Activated T-cell treated with anti-CD3 and anti-CD28 coated beads, Interleukin-2, amount 50 U/mL, for 4 hours (primary cell): Measurements from ENCODE around the gene TCF23. TPM values are rescaled to one million over a fixed set of nuclear protein-coding genes. Genes with fewer than 3 reads are reported as not detected.
"Not testable (repeated sequence)": the region's sequence is repeated elsewhere in the genome, so short reads cannot be mapped to it uniquely, and the experiment has no call there.

Experiments used
- ATAC-seq, 2 donors: fragments of 200-7000 bp; cut with Tn5 transposase; one replicate each; pipeline ENCODE4 v1.10.0; 2021
- DNase-seq: peaks from one replicate; pipeline ENCODE4 v3.0.0-alpha.2; 2020
- H3K27me3 Mint-ChIP-seq: one replicate; pipeline ENCODE4 v1.8.0; 2021; ENCODE audit warnings: low read depth, mixed read lengths
- H3K36me3 Mint-ChIP-seq: one replicate; pipeline ENCODE4 v1.8.0; 2022; ENCODE audit warnings: mixed read lengths; ENCODE audit not compliant: insufficient read depth
- H3K4me1 Mint-ChIP-seq: one replicate; pipeline ENCODE4 v1.8.0; 2021; ENCODE audit warnings: low read depth, mixed read lengths
- H3K4me3 Mint-ChIP-seq: one replicate; pipeline ENCODE4 v1.8.0; 2021; ENCODE audit warnings: mild to moderate bottlenecking, moderate library complexity, mixed read lengths
- H3K9me3 Mint-ChIP-seq: one replicate; pipeline ENCODE4 v1.8.0; 2021; ENCODE audit warnings: mixed read lengths
- total RNA-seq, 3 donors: library from RNA; stranded (reverse); gene quantifications; one replicate each; pipeline ENCODE4 v1.2.1, GENCODE V29; 2021

The TCF23 gene
- total RNA-seq, 3 donors from 2014 or later: not detected

- Mint-ChIP-seq H3K27me3 (peaks cover 36% of the 10 kb centered on the region), H3K36me3 (no peaks in the 10 kb centered on the region), H3K9me3 (no peaks in the 10 kb centered on the region), H3K4me1 (no peaks in the 10 kb centered on the region), H3K4me3 (no peak overlapping the region)
- no peak for DNase-seq
- no peak for ATAC-seq
Measured at GRCh38 chr2:27182346-27182745, 33.5 kb downstream of the TCF23 start.

DNA sequence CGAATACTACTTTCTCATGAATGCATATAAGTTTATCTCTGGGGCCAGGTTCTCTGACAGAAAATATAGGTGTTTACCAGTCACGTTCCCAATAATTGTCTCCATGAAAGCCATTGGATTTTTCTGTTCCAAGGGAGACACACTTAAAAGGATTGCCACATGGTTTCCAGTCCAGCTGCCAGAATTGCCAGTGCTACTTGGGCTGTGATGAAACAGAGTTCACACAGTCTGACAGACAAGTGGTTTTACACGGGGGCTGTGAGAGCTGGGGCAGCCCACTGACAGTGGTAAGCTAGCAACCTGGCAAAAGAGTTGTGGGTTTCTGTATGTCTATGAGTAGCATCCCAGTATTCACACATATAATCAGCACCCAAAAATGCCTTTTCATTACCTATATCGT lies 35.3 kb downstream of the TCF23 start:
- Mint-ChIP-seq H3K4me1 (no peaks in the 10 kb centered on the region), H3K4me3 (no peak overlapping the region), H3K27me3 (peaks cover 36% of the 10 kb centered on the region), H3K36me3 (no peaks in the 10 kb centered on the region), H3K9me3 (no peaks in the 10 kb centered on the region)
- DNase-seq (no peak), ATAC-seq (no peak)

DNA sequence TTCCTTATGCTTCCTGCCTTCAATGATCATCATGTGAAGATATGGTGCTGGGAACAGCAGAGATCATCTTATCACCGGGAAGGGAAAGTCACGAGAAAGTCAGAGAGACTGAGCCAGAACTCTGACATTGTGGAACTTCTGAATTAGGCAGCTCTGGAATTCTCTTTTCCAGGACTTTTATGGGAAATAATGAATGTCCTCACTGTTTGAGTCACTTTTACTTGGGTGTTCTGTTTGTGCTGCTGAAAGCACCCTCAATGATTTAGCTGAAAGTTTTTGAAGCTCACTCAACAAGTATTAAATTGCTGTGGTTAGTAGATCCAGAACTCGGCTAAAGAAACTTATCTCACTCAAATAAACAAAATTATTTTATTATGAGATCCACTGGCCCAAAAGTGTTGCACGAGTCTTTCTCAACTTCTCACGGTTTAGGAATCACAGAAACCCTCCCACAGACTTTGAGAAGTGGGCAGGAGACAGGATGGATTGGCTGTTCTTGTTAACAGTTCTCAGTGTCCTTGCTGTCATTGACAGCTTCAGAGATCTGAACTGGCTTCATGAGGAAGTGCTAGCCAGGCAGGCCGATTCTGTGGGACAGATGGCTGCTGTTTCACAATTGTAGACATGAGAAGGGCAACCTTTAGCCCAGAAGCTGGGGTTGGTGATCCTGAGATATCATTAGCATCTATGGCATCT lies 36.7 kb downstream of the TCF23 start:
- H3K4me3 Mint-ChIP-seq: no peak overlapping the region
- H3K4me1 Mint-ChIP-seq: no peaks in the 10 kb centered on the region
- DNase-seq (no peak), ATAC-seq (no peak)
- H3K36me3 Mint-ChIP-seq: no peaks in the 10 kb centered on the region
- peaks cover 26% of the 10 kb centered on the region for H3K27me3 Mint-ChIP-seq
- no peaks in the 10 kb centered on the region for H3K9me3 Mint-ChIP-seq

DNA sequence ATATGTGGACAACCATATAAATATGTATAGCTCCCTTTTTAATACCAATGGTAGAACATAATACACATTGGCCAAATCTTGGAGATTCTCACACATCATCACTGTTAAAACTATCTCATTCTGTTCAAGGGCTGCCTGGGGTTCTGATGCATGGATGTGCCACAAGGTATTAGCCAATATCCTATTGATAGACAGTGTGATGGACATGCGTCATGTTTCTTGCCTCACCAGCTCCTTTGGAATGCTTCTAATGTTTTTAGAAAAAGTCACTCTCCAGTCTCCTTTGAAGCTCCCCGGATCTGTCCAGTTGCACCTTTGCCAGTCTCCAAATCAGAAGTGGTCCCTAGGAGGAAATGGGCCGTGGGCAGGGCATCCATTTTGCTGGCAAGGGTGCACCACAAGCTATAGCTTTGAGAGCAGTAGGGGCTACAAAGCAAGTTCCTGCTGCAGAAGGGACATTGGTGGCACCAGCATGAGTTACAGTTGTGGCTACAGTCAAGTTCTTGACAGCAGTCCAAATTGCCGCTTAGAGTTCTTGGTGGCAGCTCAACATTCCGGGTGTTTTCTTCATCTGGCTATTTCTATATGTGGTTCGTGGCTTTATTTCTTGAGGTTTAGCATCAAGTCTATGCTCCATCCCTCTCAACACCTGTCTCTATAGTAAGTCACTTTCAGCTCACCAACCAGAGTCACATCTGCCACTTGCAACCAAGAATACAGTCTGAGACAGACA lies 38.0 kb downstream of the TCF23 start:
- DNase-seq (no peak), ATAC-seq (no peak)
- Mint-ChIP-seq H3K4me1 (no peaks in the 10 kb centered on the region), H3K27me3 (peaks cover 17% of the 10 kb centered on the region), H3K9me3 (no peaks in the 10 kb centered on the region), H3K36me3 (no peaks in the 10 kb centered on the region), H3K4me3 (no peak overlapping the region)

DNA sequence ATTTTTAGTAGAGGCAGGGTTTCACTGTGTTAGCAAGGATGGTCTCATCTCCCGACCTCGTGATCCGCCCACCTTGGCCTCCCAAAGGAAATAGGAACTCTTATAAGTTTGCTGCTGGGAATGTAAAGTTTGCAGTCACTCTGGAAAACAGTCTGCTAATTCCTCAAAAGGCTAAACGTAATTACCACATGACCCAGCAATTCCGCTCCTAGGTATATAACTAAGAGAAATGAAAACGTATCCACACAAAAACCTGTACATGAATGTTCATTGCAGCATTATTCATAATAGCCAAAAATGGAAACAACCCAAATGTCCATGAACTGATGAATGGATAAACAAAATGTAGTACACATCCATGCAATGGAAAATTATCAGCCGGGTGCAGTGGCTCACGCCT lies 41.2 kb downstream of the TCF23 start:
- no peak for DNase-seq
- Mint-ChIP-seq H3K27me3 (peaks cover 4% of the 10 kb centered on the region), H3K9me3 (no peaks in the 10 kb centered on the region), H3K4me3 (no peak overlapping the region), H3K36me3 (no peaks in the 10 kb centered on the region), H3K4me1 (no peaks in the 10 kb centered on the region)
- no peak for ATAC-seq

GRCh38 chr2:27191070-27191829 lies 42.4 kb downstream of the TCF23 start:
- DNase-seq (peak; percentile 14), ATAC-seq (peak in 1 of 2 donors; percentile 58)
- H3K4me3 Mint-ChIP-seq: no peak overlapping the region
- peaks cover 4% of the 10 kb centered on the region for H3K27me3 Mint-ChIP-seq
- H3K4me1 Mint-ChIP-seq: no peaks in the 10 kb centered on the region
- H3K36me3 Mint-ChIP-seq: no peaks in the 10 kb centered on the region
- H3K9me3 Mint-ChIP-seq: no peaks in the 10 kb centered on the region

DNA sequence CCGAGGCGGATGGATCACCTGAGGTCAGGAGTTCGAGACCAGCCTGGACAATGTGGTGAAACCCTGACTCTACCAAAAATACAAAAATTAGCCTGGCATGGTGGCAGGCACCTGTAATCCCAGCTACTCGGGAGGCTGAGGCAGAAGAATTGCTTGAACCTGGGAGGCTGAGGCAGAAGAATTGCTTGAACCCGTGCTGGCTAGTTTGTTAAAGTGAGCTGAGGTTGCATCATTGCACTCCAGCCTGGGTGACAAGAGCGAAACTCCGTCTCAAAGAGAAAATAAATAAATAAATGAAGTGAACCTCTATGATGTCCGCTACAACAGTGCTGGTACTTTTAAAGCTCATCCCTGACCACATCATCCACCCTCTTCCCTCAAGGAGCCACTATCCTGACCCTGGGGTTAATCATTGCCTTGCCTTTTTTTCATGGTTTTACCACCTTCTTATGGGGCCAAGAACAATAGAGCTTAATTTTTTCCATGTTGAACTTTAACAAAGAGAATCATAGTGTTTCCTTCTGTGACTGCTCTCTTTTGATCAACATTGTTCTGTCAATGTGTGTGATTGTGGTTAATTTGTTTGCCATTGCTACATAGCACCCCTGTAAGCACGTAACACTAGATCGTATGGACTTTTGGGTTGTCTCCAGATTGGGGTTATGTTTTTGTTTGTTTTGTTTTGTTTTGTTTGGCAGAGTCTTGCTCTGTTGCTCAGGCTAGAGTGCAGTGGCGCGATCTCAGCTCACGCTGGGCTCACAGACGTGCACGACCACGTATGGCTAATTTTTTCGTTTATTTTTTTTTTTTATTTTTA lies 45.9 kb downstream of the TCF23 start:
- no peaks in the 10 kb centered on the region for H3K9me3 Mint-ChIP-seq
- DNase-seq (no peak), ATAC-seq (no peak)
- no peaks in the 10 kb centered on the region for H3K27me3 Mint-ChIP-seq
- peaks cover 5% of the 10 kb centered on the region for H3K36me3 Mint-ChIP-seq
- H3K4me3 Mint-ChIP-seq: no peak overlapping the region
- H3K4me1 Mint-ChIP-seq: no peaks in the 10 kb centered on the region

- not testable (repeated sequence) for H3K36me3 Mint-ChIP-seq, DNase-seq, H3K4me3 Mint-ChIP-seq, H3K27me3 Mint-ChIP-seq, H3K4me1 Mint-ChIP-seq, ATAC-seq, H3K9me3 Mint-ChIP-seq
Measured at GRCh38 chr2:27195799-27196198, 47.0 kb downstream of the TCF23 start.

DNA sequence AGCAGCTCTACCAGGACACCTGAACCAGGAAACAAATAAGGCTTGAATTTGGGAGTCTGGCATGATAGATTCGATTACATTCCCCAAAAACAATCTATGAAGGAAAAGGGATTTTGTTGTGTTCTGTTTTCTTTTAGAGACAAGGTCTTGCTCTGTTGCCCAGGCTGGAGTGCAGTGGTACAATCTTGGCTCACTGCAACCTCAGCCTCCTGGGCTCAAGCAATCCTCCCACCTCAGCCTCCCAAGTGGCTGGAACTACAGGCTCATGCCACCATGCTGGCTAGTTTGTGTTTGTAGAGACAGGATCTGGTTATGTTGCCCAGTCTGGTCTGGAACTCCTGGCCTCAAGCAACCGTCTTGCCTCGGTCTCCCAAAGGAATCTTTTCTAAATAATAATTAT lies 49.3 kb downstream of the TCF23 start:
- H3K4me3 Mint-ChIP-seq, ATAC-seq, DNase-seq, H3K9me3 Mint-ChIP-seq, H3K4me1 Mint-ChIP-seq, H3K27me3 Mint-ChIP-seq: not testable (repeated sequence)
- peaks cover 18% of the 10 kb centered on the region for H3K36me3 Mint-ChIP-seq

DNA sequence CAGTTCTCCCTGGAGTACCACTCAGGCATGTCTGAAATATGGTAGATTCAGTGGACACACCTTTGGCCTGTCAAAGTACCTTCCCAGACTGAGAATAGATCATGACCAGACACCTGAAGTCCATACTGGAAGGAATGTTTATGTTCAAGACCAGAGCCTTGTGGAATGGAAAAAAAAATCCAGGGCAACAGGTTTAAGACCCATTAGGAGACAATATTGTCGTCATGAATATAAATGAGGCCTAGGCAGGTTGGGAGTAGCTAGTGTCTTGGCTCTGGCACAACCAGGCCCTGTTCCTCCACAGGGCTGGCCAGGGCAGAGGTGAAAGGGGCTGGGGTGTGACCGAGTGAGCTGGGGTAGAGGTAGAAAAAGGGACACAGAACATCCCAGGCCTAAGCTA lies 49.8 kb downstream of the TCF23 start:
- Mint-ChIP-seq H3K4me1 (no peaks in the 10 kb centered on the region), H3K9me3 (no peaks in the 10 kb centered on the region), H3K27me3 (no peaks in the 10 kb centered on the region), H3K4me3 (no peak overlapping the region), H3K36me3 (peaks cover 21% of the 10 kb centered on the region)
- no peak for ATAC-seq
- DNase-seq: no peak

DNA sequence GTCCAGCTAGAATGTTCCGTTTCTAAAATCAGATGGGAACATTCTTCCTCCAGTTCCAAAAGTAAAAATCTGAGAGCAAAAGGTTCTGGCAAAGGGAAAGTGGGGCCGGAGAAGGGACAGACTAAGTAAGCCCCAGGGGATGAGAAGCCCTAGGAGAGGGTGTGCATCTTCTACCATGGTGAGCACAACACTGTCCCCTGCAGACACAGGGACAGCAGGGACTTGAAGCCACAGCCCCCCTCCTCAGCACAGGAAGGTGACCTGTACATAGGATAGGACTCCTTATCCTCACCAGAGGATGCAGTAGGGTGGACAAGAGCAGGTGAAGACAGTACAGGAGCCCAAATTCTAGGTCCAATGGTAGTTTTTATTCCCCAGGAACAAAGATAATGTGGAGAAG lies 50.4 kb downstream of the TCF23 start:
- no peaks in the 10 kb centered on the region for H3K9me3 Mint-ChIP-seq
- peaks cover 21% of the 10 kb centered on the region for H3K36me3 Mint-ChIP-seq
- no peaks in the 10 kb centered on the region for H3K4me1 Mint-ChIP-seq
- no peak for ATAC-seq
- no peak for DNase-seq
- no peaks in the 10 kb centered on the region for H3K27me3 Mint-ChIP-seq
- H3K4me3 Mint-ChIP-seq: no peak overlapping the region

DNA sequence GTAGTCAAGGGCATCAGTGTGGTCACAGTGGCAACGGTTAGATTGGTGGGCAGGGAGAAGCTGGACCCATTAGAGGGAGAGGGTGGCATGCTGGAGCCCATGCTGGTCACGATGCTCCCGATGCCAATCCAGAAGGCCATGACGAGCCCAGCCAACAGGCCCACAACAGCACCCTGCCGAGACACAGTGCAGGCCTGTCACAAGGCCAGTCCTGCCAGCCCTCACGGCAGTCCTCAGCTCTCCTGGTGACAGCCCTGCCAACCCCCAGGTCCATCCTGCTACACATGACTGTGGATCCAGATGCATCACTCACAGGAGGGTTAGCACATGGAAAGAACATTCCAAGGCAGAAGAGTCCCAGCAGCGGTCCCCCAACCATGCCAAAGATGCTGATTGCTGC lies 52.9 kb downstream of the TCF23 start:
- Mint-ChIP-seq H3K27me3 (no peaks in the 10 kb centered on the region), H3K4me1 (peaks cover 14% of the 10 kb centered on the region), H3K4me3 (no peak overlapping the region), H3K9me3 (no peaks in the 10 kb centered on the region), H3K36me3 (peaks cover 41% of the 10 kb centered on the region)
- DNase-seq (no peak), ATAC-seq (no peak)

GRCh38 chr2:27202854-27203253 lies 54.0 kb downstream of the TCF23 start:
- H3K9me3 Mint-ChIP-seq: no peaks in the 10 kb centered on the region
- DNase-seq (no peak), ATAC-seq (no peak)
- H3K36me3 Mint-ChIP-seq: peaks cover 48% of the 10 kb centered on the region
- H3K4me3 Mint-ChIP-seq: no peak overlapping the region
- no peaks in the 10 kb centered on the region for H3K27me3 Mint-ChIP-seq
- H3K4me1 Mint-ChIP-seq: peaks cover 14% of the 10 kb centered on the region

DNA sequence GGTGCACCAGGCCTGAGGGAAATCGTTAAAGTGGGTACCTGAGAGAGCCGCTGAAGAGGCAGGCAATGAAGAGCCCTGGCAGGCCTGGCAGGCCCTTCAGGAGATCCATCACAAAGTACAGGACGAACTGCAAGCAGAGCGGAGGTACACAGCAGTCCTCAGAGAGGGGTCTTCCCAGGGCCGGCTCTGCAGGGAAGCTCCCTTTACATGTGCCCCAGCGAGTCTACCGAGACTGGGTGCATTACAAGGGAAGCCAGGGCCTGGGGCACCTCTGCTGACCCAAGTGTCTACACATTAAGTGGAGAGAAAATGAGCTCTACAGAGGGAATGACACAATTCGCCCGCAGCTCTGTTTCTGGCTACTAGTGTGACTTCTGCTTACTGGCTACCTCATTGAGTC lies 54.9 kb downstream of the TCF23 start:
- Mint-ChIP-seq H3K36me3 (peaks cover 45% of the 10 kb centered on the region), H3K4me1 (peaks cover 14% of the 10 kb centered on the region), H3K27me3 (no peaks in the 10 kb centered on the region), H3K4me3 (no peak overlapping the region), H3K9me3 (no peaks in the 10 kb centered on the region)
- no peak for DNase-seq
- no peak for ATAC-seq
